ENCODE measurements around the gene HNRNPLL. TPM values are rescaled to one million over a fixed set of nuclear protein-coding genes. Genes with fewer than 3 reads are reported as not detected.
A peak's percentile ranks its signal among the peaks of the same experiment; 100 is the strongest.

Gene HNRNPLL
- total and polyA plus RNA-seq, 2 of the 13 experiments (the other 11 are each of a cell fraction or from before 2014, with no cell fraction given): 49.4 to 103 TPM

DNA sequence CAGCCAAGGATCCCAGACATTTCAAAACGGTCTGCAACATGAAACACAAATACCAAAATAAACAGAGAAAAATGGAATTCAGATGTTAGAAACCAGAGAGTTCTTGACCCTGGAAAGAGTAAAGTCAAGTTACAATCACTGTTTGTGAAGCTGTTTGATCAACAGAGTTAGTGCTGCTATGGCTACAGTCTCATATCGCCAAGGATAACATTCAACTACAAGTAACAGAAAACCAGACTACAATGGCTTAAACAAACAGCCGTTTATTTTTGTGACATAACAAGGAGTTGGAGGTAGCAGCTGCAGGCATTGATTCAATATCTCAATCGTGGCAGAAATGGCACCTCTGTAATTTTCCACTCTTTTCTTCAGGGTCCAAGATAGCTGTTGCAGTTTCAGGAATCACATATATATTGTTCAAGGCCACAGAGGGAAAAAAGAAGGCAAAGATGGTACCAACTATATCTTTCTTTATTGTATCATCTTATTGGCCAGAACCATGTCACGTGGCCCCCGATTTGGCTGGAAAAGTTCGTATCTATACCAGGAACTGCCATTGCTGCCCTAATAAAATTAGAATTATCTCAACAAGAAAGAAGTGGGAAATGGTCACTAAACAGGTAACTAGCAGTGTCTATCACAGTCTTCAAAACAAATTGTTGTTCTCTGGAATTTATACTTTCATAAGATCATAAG lies 17.7 kb upstream of the HNRNPLL start (continued):
- TF ChIP-seq, protein P1, sequence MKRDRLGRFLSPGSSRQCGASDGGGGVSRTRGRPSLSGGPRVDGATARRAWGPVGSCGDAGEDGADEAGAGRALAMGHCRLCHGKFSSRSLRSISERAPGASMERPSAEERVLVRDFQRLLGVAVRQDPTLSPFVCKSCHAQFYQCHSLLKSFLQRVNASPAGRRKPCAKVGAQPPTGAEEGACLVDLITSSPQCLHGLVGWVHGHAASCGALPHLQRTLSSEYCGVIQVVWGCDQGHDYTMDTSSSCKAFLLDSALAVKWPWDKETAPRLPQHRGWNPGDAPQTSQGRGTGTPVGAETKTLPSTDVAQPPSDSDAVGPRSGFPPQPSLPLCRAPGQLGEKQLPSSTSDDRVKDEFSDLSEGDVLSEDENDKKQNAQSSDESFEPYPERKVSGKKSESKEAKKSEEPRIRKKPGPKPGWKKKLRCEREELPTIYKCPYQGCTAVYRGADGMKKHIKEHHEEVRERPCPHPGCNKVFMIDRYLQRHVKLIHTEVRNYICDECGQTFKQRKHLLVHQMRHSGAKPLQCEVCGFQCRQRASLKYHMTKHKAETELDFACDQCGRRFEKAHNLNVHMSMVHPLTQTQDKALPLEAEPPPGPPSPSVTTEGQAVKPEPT (CRISPR knock-in tag; IDR thresholded peaks at IDR 0.05; ENCODE audit: low read depth): no peak
- TF ChIP-seq, protein P2, sequence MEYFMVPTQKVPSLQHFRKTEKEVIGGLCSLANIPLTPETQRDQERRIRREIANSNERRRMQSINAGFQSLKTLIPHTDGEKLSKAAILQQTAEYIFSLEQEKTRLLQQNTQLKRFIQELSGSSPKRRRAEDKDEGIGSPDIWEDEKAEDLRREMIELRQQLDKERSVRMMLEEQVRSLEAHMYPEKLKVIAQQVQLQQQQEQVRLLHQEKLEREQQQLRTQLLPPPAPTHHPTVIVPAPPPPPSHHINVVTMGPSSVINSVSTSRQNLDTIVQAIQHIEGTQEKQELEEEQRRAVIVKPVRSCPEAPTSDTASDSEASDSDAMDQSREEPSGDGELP (IDR thresholded peaks at IDR 0.05; ENCODE audit: borderline replicate concordance, low read depth): 0 out of 2 replicates have a peak, but pooled peaks have one; percentile 17
- TF ChIP-seq, protein P3, sequence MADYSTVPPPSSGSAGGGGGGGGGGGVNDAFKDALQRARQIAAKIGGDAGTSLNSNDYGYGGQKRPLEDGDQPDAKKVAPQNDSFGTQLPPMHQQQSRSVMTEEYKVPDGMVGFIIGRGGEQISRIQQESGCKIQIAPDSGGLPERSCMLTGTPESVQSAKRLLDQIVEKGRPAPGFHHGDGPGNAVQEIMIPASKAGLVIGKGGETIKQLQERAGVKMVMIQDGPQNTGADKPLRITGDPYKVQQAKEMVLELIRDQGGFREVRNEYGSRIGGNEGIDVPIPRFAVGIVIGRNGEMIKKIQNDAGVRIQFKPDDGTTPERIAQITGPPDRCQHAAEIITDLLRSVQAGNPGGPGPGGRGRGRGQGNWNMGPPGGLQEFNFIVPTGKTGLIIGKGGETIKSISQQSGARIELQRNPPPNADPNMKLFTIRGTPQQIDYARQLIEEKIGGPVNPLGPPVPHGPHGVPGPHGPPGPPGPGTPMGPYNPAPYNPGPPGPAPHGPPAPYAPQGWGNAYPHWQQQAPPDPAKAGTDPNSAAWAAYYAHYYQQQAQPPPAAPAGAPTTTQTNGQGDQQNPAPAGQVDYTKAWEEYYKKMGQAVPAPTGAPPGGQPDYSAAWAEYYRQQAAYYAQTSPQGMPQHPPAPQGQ (CRISPR knock-in tag; IDR thresholded peaks at IDR 0.05; ENCODE audit: borderline replicate concordance): no peak
- TF ChIP-seq CAMTA2 (CRISPR knock-in tag; IDR thresholded peaks at IDR 0.05; ENCODE audit: borderline replicate concordance) (no peak), RBAK (CRISPR knock-in tag; IDR thresholded peaks at IDR 0.05) (no peak), SIX1 (CRISPR knock-in tag; IDR thresholded peaks at IDR 0.05; ENCODE audit: borderline replicate concordance) (peak; percentile 41; the same call in 1 of the 2 replicates), SOX13 (IDR thresholded peaks at IDR 0.05) (no peak), SOX13 (CRISPR knock-in tag; conservative IDR thresholded peaks at IDR 0.05 in 1 of 2, IDR thresholded peaks at IDR 0.05 in 1 of 2) (peak in 1 of 2 experiments; percentile 91; a peak in 2 of 4 replicates), ZNF782 (CRISPR knock-in tag; IDR thresholded peaks at IDR 0.05; ENCODE audit: borderline replicate concordance) (no peak), NFE2L1 (CRISPR knock-in tag; IDR thresholded peaks at IDR 0.05; ENCODE audit: borderline replicate concordance) (no peak), ZNF10 (CRISPR knock-in tag; IDR thresholded peaks at IDR 0.05; ENCODE audit: borderline replicate concordance, low read depth) (no peak), MIER3 (CRISPR knock-in tag; IDR thresholded peaks at IDR 0.05; ENCODE audit: borderline replicate concordance) (no peak), ZFP82 (CRISPR knock-in tag; IDR thresholded peaks at IDR 0.05; ENCODE audit: borderline replicate concordance) (no peak), ZNF30 (CRISPR knock-in tag; IDR thresholded peaks at IDR 0.05) (no peak), ZNF468 (CRISPR knock-in tag; IDR thresholded peaks at IDR 0.05) (no peak), NBN (conservative IDR thresholded peaks at IDR 0.05) (no peak), ZNF138 (CRISPR knock-in tag; IDR thresholded peaks at IDR 0.05; ENCODE audit: low read depth) (no peak), SP140L (CRISPR knock-in tag; IDR thresholded peaks at IDR 0.05; ENCODE audit: borderline replicate concordance) (no peak), BRD4 (CRISPR knock-in tag; IDR thresholded peaks at IDR 0.05) (no peak)
- TF ChIP-seq, protein P4, sequence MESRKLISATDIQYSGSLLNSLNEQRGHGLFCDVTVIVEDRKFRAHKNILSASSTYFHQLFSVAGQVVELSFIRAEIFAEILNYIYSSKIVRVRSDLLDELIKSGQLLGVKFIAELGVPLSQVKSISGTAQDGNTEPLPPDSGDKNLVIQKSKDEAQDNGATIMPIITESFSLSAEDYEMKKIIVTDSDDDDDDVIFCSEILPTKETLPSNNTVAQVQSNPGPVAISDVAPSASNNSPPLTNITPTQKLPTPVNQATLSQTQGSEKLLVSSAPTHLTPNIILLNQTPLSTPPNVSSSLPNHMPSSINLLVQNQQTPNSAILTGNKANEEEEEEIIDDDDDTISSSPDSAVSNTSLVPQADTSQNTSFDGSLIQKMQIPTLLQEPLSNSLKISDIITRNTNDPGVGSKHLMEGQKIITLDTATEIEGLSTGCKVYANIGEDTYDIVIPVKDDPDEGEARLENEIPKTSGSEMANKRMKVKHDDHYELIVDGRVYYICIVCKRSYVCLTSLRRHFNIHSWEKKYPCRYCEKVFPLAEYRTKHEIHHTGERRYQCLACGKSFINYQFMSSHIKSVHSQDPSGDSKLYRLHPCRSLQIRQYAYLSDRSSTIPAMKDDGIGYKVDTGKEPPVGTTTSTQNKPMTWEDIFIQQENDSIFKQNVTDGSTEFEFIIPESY (CRISPR knock-in tag; IDR thresholded peaks at IDR 0.05): no peak
- TF ChIP-seq, protein P5, sequence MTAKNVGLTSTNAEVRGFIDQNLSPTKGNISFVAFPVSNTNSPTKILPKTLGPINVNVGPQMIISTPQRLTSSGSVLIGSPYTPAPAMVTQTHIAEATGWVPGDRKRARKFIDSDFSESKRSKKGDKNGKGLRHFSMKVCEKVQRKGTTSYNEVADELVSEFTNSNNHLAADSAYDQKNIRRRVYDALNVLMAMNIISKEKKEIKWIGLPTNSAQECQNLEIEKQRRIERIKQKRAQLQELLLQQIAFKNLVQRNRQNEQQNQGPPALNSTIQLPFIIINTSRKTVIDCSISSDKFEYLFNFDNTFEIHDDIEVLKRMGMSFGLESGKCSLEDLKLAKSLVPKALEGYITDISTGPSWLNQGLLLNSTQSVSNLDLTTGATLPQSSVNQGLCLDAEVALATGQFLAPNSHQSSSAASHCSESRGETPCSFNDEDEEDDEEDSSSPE (CRISPR knock-in tag; IDR thresholded peaks at IDR 0.05): no peak
- TF ChIP-seq, protein P6, sequence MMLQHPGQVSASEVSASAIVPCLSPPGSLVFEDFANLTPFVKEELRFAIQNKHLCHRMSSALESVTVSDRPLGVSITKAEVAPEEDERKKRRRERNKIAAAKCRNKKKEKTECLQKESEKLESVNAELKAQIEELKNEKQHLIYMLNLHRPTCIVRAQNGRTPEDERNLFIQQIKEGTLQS (CRISPR knock-in tag; IDR thresholded peaks at IDR 0.05): no peak
